HG03095 (cell line): Measurements from ENCODE around the gene OR1J1.

Experiments used
- ATAC-seq: cut with Tn5 transposase; IDR thresholded peaks from one replicate; pipeline ENCODE4 v1.9.1; 2021; ENCODE audit warnings: moderate library complexity; ENCODE audit not compliant: unreplicated experiment

Gene OR1J1

DNA sequence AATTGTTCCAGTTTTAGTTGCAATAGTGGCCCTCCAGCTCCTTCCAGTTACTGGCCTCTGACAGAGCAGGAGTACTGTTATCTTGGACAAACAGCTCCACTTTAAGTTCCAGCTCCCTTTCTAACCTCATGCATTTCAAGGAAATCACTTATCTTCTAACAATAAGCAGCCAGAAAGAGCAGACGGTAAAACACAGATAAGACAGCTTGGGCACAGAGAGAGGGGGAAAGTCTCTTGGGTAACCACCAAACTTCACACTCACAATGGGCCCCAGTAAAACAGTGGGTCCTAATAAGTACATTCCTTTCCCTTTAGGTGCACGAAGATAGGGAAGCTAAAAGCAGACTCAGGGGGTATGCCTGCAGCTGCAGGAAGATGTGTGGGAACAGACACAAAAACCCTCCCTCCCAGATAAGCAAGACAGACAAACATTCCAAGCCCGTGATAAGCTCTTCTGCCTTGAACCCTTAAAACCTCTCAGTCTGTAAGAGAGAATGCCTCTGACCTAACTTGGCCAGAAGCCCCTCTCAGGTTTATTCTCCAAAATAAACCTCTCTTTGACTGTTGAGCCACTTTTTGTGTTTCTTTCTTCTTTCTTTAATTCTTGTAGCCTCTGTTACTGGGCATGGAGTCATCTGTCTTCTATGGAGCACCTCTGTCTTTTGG, 30.8 kb downstream of the OR1J1 start:
- ATAC-seq = no peak

DNA sequence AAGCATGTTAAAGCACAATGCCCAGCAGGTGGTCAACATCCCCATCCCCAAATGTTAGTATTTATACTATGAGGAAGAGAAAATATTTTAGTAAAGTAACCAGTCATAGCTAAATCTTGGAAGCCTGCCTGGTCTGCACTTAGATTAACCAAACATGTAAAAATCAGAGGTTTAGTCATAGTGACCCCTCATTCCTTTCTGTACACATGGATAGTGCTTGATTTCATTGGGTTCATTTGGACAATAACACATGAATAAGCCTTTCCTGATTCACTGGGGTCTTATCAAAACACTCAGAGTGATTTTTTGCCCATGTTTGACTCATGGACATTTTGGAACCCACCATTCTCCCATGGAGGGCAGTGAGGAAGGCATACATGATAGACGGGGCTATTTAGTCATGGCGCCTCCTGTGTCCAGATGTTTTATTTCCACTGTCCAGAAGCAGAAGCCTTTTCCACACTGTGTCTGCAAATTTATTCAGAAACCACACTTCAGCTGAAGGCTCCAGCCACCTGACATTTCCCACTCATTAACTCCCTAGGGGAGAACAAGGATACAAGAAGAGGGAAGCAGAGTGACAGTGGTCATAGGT, 32.5 kb downstream of the OR1J1 start:
- no peak for ATAC-seq

DNA sequence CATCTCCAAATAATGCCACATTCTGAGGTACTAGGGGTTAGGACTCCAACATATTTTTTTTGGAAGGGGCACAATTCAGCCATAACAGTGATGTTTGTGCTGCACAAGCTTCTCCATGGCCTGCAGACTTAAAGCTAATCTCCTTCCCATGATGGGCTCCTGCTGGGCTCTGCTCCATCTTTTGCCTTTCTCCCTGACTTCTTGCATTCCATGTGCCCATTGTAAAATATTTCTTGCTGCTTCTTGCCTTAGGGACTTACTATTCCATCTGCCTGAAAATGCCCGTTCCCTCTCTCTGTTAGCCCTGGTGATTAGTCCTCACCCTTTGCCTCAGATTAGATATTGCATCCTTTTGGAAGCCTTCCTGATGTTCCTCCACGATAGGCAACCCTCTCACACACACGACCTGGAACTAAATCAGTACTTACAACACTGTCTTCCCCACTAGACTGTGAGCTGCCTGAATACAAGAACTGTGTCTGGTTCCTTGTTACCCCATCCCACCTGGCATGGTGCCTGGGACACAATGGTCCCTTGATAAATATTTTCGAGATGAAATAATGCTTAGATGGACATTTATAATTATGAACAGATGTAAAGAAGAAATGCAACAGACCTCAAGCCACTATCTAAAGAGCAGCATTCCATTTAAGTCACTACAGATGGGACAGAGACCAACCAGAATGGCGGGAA, 33.5 kb downstream of the OR1J1 start:
- ATAC-seq = no peak

DNA sequence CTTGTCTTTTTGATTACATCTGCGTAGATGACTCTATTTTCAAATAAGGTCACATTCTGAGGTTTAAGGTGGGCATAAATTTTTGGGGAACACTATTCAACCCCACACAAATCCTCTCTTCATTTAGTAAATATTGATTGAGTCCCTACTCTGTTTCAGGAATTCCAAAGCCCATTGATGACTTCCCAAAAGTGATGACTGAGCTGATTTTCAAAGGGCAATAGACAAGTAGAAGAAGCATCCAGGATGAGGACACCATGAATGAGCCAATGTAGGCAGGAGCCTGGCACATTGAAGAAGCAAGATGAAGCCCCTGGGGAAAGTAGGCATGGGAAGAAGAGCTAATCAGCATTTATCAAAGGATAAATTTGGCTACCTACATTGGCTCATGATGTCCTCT, 35.2 kb downstream of the OR1J1 start:
- no peak for ATAC-seq
